Ramos (cell line): Measurements from ENCODE around the gene EDDM3A.
"Not testable (repeated sequence)": the region's sequence is repeated elsewhere in the genome, so short reads cannot be mapped to it uniquely, and the experiment has no call there.

Source experiments
- in situ Hi-C: fragments of 300-500 bp; cut with MboI; formaldehyde crosslinking; loops from one replicate; pipeline ENCODE4 v1.14.3; 2022; ENCODE audit warnings: low sequenced_read_pairs; ENCODE audit not compliant: unreplicated experiment

The EDDM3A gene

GRCh38 chr14:20745571-20746358 lies at the start of gene EDDM3A:
EDDM3A (plus strand) TSS chr14:20745887; CDS start chr14:20747581, 1,694 bp downstream.
- in situ Hi-C loops, result no loop called here

GRCh38 chr14:20696764-20697163 lies 48.9 kb upstream of the EDDM3A start:
- in situ Hi-C loops, result no loop called here

GRCh38 chr14:20697273-20698017 lies 48.2 kb upstream of the EDDM3A start:
- in situ Hi-C loops, result no loop called here

GRCh38 chr14:20698018-20698329 lies 47.7 kb upstream of the EDDM3A start:
- in situ Hi-C loops, result no loop called here

GRCh38 chr14:20698934-20699333 lies 46.8 kb upstream of the EDDM3A start:
- in situ Hi-C loops, result no loop called here

GRCh38 chr14:20699931-20700330 lies 45.8 kb upstream of the EDDM3A start:
- in situ Hi-C loops, result no loop called here

- in situ Hi-C loops, result not testable (repeated sequence)
Observed at GRCh38 chr14:20700965-20701364, 44.7 kb upstream of the EDDM3A start.

GRCh38 chr14:20706657-20707355 lies 38.9 kb upstream of the EDDM3A start:
- in situ Hi-C loops, result no loop called here

GRCh38 chr14:20707622-20708021 lies 38.1 kb upstream of the EDDM3A start:
- in situ Hi-C loops, result no loop called here

- in situ Hi-C loops, result no loop called here
Observed at GRCh38 chr14:20711261-20711660, 34.4 kb upstream of the EDDM3A start.

GRCh38 chr14:20711685-20712084 lies 34.0 kb upstream of the EDDM3A start:
- in situ Hi-C loops, result no loop called here

- in situ Hi-C loops, result no loop called here
Observed at GRCh38 chr14:20712904-20713303, 32.8 kb upstream of the EDDM3A start.

GRCh38 chr14:20714593-20715250 lies 31.0 kb upstream of the EDDM3A start:
- in situ Hi-C loops, result no loop called here

GRCh38 chr14:20719777-20720176 lies 25.9 kb upstream of the EDDM3A start:
- in situ Hi-C loops, result no loop called here

GRCh38 chr14:20720741-20721140 lies 24.9 kb upstream of the EDDM3A start:
- in situ Hi-C loops, result no loop called here

GRCh38 chr14:20722016-20722415 lies 23.7 kb upstream of the EDDM3A start:
- in situ Hi-C loops, result no loop called here

- in situ Hi-C loops, result no loop called here
Observed at GRCh38 chr14:20723488-20723887, 22.2 kb upstream of the EDDM3A start.

GRCh38 chr14:20726121-20726520 lies 19.6 kb upstream of the EDDM3A start:
- in situ Hi-C loops, result not testable (repeated sequence)

- in situ Hi-C loops, result no loop called here
Observed at GRCh38 chr14:20726531-20726930, 19.2 kb upstream of the EDDM3A start.

- in situ Hi-C loops, result no loop called here
Observed at GRCh38 chr14:20730891-20731290, 14.8 kb upstream of the EDDM3A start.

- in situ Hi-C loops, result no loop called here
Observed at GRCh38 chr14:20732477-20732876, 13.2 kb upstream of the EDDM3A start.
